Measurements from ENCODE around the gene POLA2. TPM values are rescaled to one million over a fixed set of nuclear protein-coding genes. Genes with fewer than 3 reads are reported as not detected.

POLA2 gene
- total and polyA plus RNA-seq, 4 donors, result 4.5 to 14.2 (median 9.5) TPM

GRCh38 chr11:65277631-65278277, 16.0 kb downstream of the POLA2 start:
- H3K27me3 ChIP-seq (ENCODE audit: control insufficient read depth in 3 of 3, insufficient read depth in 3 of 3, low read length in 2 of 3), result no peaks in the 10 kb centered on the region
- DNase-seq (no peak), ATAC-seq (ENCODE audit: insufficient read depth, low FRiP score) (no peak)
- H3K27ac ChIP-seq (ENCODE audit: low read depth in 1 of 2, low read length in 1 of 2), result no peak overlapping the region
- peaks cover 8 to 13% (median 11%) of the 10 kb centered on the region in 4 donors for H3K36me3 ChIP-seq (ENCODE audit: control insufficient read depth in 4 of 4, insufficient read depth in 4 of 4, low read length in 4 of 4)
- WGBS, 2 donors, result 95 to 98% methylated on average over 5 of the region's 5 CpGs
- TF ChIP-seq, protein P1, sequence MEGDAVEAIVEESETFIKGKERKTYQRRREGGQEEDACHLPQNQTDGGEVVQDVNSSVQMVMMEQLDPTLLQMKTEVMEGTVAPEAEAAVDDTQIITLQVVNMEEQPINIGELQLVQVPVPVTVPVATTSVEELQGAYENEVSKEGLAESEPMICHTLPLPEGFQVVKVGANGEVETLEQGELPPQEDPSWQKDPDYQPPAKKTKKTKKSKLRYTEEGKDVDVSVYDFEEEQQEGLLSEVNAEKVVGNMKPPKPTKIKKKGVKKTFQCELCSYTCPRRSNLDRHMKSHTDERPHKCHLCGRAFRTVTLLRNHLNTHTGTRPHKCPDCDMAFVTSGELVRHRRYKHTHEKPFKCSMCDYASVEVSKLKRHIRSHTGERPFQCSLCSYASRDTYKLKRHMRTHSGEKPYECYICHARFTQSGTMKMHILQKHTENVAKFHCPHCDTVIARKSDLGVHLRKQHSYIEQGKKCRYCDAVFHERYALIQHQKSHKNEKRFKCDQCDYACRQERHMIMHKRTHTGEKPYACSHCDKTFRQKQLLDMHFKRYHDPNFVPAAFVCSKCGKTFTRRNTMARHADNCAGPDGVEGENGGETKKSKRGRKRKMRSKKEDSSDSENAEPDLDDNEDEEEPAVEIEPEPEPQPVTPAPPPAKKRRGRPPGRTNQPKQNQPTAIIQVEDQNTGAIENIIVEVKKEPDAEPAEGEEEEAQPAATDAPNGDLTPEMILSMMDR (IDR thresholded peaks at IDR 0.05; ENCODE audit: control extremely low read depth, extremely low read depth), result no peak
- no peak overlapping the region for H3K4me3 ChIP-seq
- H3K9ac ChIP-seq (ENCODE audit: insufficient read depth in 1 of 2, low read length in 2 of 2), result no peak overlapping the region
- no peaks in the 10 kb centered on the region for H3K9me3 ChIP-seq (ENCODE audit: control insufficient read depth in 4 of 4, insufficient read depth in 3 of 4, low read length in 3 of 4)
- peaks cover 0 to 11% (median 6%) of the 10 kb centered on the region in 5 donors for H3K4me1 ChIP-seq (ENCODE audit: control insufficient read depth in 5 of 5, insufficient read depth in 5 of 5, low read length in 5 of 5)

DNA sequence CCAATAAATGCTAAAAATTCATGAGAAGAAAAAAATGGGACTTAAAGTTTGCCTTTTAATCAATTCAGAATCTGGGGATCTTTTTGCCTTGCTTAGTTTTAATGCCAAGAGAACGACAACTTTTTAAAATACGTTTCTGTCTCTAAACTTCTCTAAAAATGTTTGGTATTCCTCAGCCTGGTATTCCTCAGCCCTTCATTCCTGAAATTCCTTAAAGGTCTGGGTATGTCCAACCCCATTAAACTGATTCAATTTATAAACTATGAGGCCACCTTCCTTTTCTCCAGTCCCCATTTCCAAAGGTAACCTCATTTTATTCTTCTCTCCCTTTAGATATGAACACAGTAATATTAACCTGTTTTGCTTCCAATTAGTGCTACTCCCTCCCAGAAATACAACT, 16.6 kb downstream of the POLA2 start:
- Histone ChIP-seq H3K36me3 (ENCODE audit: control insufficient read depth in 4 of 4, insufficient read depth in 4 of 4, low read length in 4 of 4) (peaks cover 10 to 15% (median 11%) of the 10 kb centered on the region in 4 donors), H3K27ac (ENCODE audit: low read depth in 1 of 2, low read length in 1 of 2) (no peak overlapping the region), H3K9me3 (ENCODE audit: control insufficient read depth in 4 of 4, insufficient read depth in 3 of 4, low read length in 3 of 4) (no peaks in the 10 kb centered on the region), H3K9ac (ENCODE audit: insufficient read depth in 1 of 2, low read length in 2 of 2) (no peak overlapping the region), H3K4me3 (no peak overlapping the region), H3K4me1 (ENCODE audit: control insufficient read depth in 5 of 5, insufficient read depth in 5 of 5, low read length in 5 of 5) (peaks cover 0 to 11% (median 6%) of the 10 kb centered on the region in 5 donors), H3K27me3 (ENCODE audit: control insufficient read depth in 3 of 3, insufficient read depth in 3 of 3, low read length in 2 of 3) (no peaks in the 10 kb centered on the region)
- TF ChIP-seq, protein P1 (IDR thresholded peaks at IDR 0.05; ENCODE audit: control extremely low read depth, extremely low read depth), result no peak
- no peak for ATAC-seq (ENCODE audit: insufficient read depth, low FRiP score)
- no peak for DNase-seq
- WGBS, 2 donors, result 82 to 90% methylated on average over 2 of the region's 2 CpGs

GRCh38 chr11:65279279-65279678, 17.5 kb downstream of the POLA2 start:
- Histone ChIP-seq H3K36me3 (ENCODE audit: control insufficient read depth in 4 of 4, insufficient read depth in 4 of 4, low read length in 4 of 4) (peaks cover 10 to 17% (median 11%) of the 10 kb centered on the region in 4 donors), H3K27me3 (ENCODE audit: control insufficient read depth in 3 of 3, insufficient read depth in 3 of 3, low read length in 2 of 3) (no peaks in the 10 kb centered on the region), H3K4me1 (ENCODE audit: control insufficient read depth in 5 of 5, insufficient read depth in 5 of 5, low read length in 5 of 5) (peaks cover 0 to 11% (median 6%) of the 10 kb centered on the region in 5 donors), H3K9me3 (ENCODE audit: control insufficient read depth in 4 of 4, insufficient read depth in 3 of 4, low read length in 3 of 4) (no peaks in the 10 kb centered on the region), H3K4me3 (no peak overlapping the region), H3K9ac (ENCODE audit: insufficient read depth in 1 of 2, low read length in 2 of 2) (no peak overlapping the region), H3K27ac (ENCODE audit: low read depth in 1 of 2, low read length in 1 of 2) (peak overlapping the region; percentile 18 to 63)
- TF ChIP-seq, protein P1 (IDR thresholded peaks at IDR 0.05; ENCODE audit: control extremely low read depth, extremely low read depth), result no peak
- WGBS, 2 donors, result 94 to 97% methylated on average over 4 of the region's 4 CpGs
- ATAC-seq (ENCODE audit: insufficient read depth, low FRiP score) (no peak), DNase-seq (no peak)

All from lung (tissue), 12 donors.